H9 (cell line): ENCODE measurements around the gene NEIL1. TPM values are rescaled to one million over a fixed set of nuclear protein-coding genes. Genes with fewer than 3 reads are reported as not detected.

Experiments used
- DNase-seq: peaks from one replicate; pipeline ENCODE4 v3.0.0-alpha.2; 2017
- H2AFZ ChIP-seq: one replicate; pipeline ENCODE4 v1.6.1; 2013; ENCODE audit warnings: mild to moderate bottlenecking, low read length, control low read depth, moderate library complexity
- H2AK5ac ChIP-seq: 2 replicates; pipeline ENCODE4 v1.6.1; 2013; ENCODE audit warnings: low read length, control low read depth, mixed read lengths; ENCODE audit not compliant: insufficient read length
- H2BK120ac ChIP-seq: one replicate; pipeline ENCODE4 v1.6.1; 2013; ENCODE audit warnings: low read depth, mild to moderate bottlenecking, low read length, control low read depth, inconsistent platforms; ENCODE audit not compliant: poor library complexity, severe bottlenecking
- H2BK12ac ChIP-seq: 2 replicates; pipeline ENCODE4 v1.6.1; 2013; ENCODE audit warnings: low read length, control low read depth, mixed read lengths, low read depth; ENCODE audit not compliant: insufficient read length
- H2BK15ac ChIP-seq: 2 replicates; pipeline ENCODE4 v1.6.1; 2013; ENCODE audit warnings: low read depth, low read length, control low read depth
- H2BK20ac ChIP-seq: one replicate; pipeline ENCODE4 v1.6.1; 2013; ENCODE audit warnings: low read depth, mild to moderate bottlenecking, low read length, control low read depth, inconsistent platforms; ENCODE audit not compliant: poor library complexity, severe bottlenecking
- H2BK5ac ChIP-seq: 2 replicates; pipeline ENCODE4 v1.6.1; 2013; ENCODE audit warnings: low read length, control low read depth, mixed read lengths; ENCODE audit not compliant: insufficient read length
- H3K14ac ChIP-seq: 2 replicates; pipeline ENCODE4 v1.6.1; 2013; ENCODE audit warnings: low read length, control low read depth; ENCODE audit not compliant: insufficient read depth
- H3K18ac ChIP-seq: 2 replicates; pipeline ENCODE4 v1.6.1; 2013; ENCODE audit warnings: low read depth, mild to moderate bottlenecking, mixed read lengths, low read length, control low read depth; ENCODE audit not compliant: insufficient read length
- H3K23ac ChIP-seq: 2 replicates; pipeline ENCODE4 v1.6.1; 2013; ENCODE audit warnings: low read length, control low read depth, mixed read lengths, low read depth; ENCODE audit not compliant: insufficient read length
- H3K23me2 ChIP-seq: 2 replicates; pipeline ENCODE4 v1.6.1; 2013; ENCODE audit warnings: low read depth, mild to moderate bottlenecking, mixed read lengths, low read length, control low read depth; ENCODE audit not compliant: insufficient read length, poor library complexity, severe bottlenecking
- H3K27ac ChIP-seq: 2 replicates; pipeline ENCODE4 v1.5.1; 2013; ENCODE audit warnings: low read length, control low read depth, mixed read lengths, low read depth; ENCODE audit not compliant: insufficient read length
- H3K27me3 ChIP-seq: 2 replicates; pipeline ENCODE4 v1.6.1; 2013; ENCODE audit warnings: low read length, control low read depth, inconsistent platforms; ENCODE audit not compliant: insufficient read depth
- H3K4ac ChIP-seq: 2 replicates; pipeline ENCODE4 v1.6.1; 2013; ENCODE audit warnings: low read depth, mild to moderate bottlenecking, control low read depth, inconsistent platforms, low read length, moderate library complexity
- H3K4me1 ChIP-seq: 2 replicates; pipeline ENCODE4 v1.6.1; 2013; ENCODE audit warnings: low read length, control low read depth, inconsistent platforms; ENCODE audit not compliant: insufficient read depth
- H3K4me2 ChIP-seq: 2 replicates; pipeline ENCODE4 v1.6.1; 2013; ENCODE audit warnings: low read length, control low read depth, mixed read lengths; ENCODE audit not compliant: insufficient read length, insufficient read depth
- H3K56ac ChIP-seq: 2 replicates; pipeline ENCODE4 v1.6.1; 2013; ENCODE audit warnings: low read depth, mild to moderate bottlenecking, mixed read lengths, low read length, control low read depth; ENCODE audit not compliant: insufficient read length
- H3K79me1 ChIP-seq: 2 replicates; pipeline ENCODE4 v1.6.1; 2013; ENCODE audit warnings: low read depth, mild to moderate bottlenecking, moderate library complexity, low read length, control low read depth, inconsistent platforms; ENCODE audit not compliant: insufficient read depth, poor library complexity, severe bottlenecking
- H3K79me2 ChIP-seq: 2 replicates; pipeline ENCODE4 v1.6.1; 2013; ENCODE audit warnings: low read length, control low read depth, inconsistent platforms; ENCODE audit not compliant: insufficient read depth
- H3K9ac ChIP-seq: 2 replicates; pipeline ENCODE4 v1.6.1; 2013; ENCODE audit warnings: low read length, control low read depth, mixed read lengths; ENCODE audit not compliant: insufficient read length; ENCODE audit errors: extremely low read depth
- H3K9me3 ChIP-seq: one replicate; pipeline ENCODE4 v1.6.1; 2013; ENCODE audit warnings: low read depth, low read length, inconsistent platforms; ENCODE audit not compliant: control insufficient read depth
- H3T11ph ChIP-seq: one replicate; pipeline ENCODE4 v1.6.1; 2013; ENCODE audit warnings: mild to moderate bottlenecking, low read length, control low read depth, inconsistent platforms
- H4K20me1 ChIP-seq: one replicate; pipeline ENCODE4 v1.6.1; 2013; ENCODE audit not compliant: control insufficient read depth, insufficient read length, insufficient read depth
- H4K5ac ChIP-seq: 2 replicates; pipeline ENCODE4 v1.6.1; 2013; ENCODE audit warnings: low read depth, mild to moderate bottlenecking, mixed read lengths, low read length, control low read depth; ENCODE audit not compliant: insufficient read length
- H4K8ac ChIP-seq: replicated peaks from 2 replicates; pipeline ENCODE4 v1.6.1; 2013; ENCODE audit warnings: low read length, control low read depth, mixed read lengths, low read depth; ENCODE audit not compliant: insufficient read length
- H4K91ac ChIP-seq: 2 replicates; pipeline ENCODE4 v1.6.1; 2013; ENCODE audit warnings: low read depth, mild to moderate bottlenecking, moderate library complexity, mixed read lengths, low read length, control low read depth; ENCODE audit not compliant: insufficient read length
- H3K27ac Mint-ChIP-seq, 3 experiments: 2 replicates in 2 of 3; 3 replicates in 1 of 3; pipeline ENCODE4 v1.8.0; 2020 to 2021; ENCODE audit warnings: mixed read lengths in 3 of 3, mild to moderate bottlenecking in 1 of 3, moderate library complexity in 1 of 3
- H3K27me3 Mint-ChIP-seq: 2 replicates; pipeline ENCODE4 v1.8.0; 2021; ENCODE audit warnings: low read depth, mild to moderate bottlenecking, moderate library complexity, mixed read lengths
- H3K36me3 Mint-ChIP-seq, 3 experiments: 2 replicates in 2 of 3; 3 replicates in 1 of 3; pipeline ENCODE4 v1.8.0; 2020 to 2021; ENCODE audit warnings: low read depth in 3 of 3, mixed read lengths in 3 of 3; ENCODE audit not compliant: insufficient read depth in 1 of 3
- H3K4me1 Mint-ChIP-seq, 2 experiments: 2 replicates each; pipeline ENCODE4 v1.8.0; 2020; ENCODE audit warnings: mixed read lengths in 2 of 2
- H3K4me3 Mint-ChIP-seq, 2 experiments: 2 replicates in 1 of 2; 3 replicates in 1 of 2; pipeline ENCODE4 v1.8.0; 2020 to 2021; ENCODE audit warnings: mild to moderate bottlenecking in 2 of 2, mixed read lengths in 2 of 2, moderate library complexity in 1 of 2
- H3K9me3 Mint-ChIP-seq, 2 experiments: 2 replicates in 1 of 2; 3 replicates in 1 of 2; pipeline ENCODE4 v1.8.0; 2020; ENCODE audit warnings: mild to moderate bottlenecking in 2 of 2, mixed read lengths in 2 of 2, moderate library complexity in 1 of 2
- CTCF ChIP-seq: fragments of 200-600 bp; sonication (generic); conservative IDR thresholded peaks from 3 replicates; pipeline ENCODE4 v1.8.0; 2021; ENCODE audit warnings: antibody characterized with exemption, mild to moderate bottlenecking
- WGBS: extraction: QIAGEN DNeasy Blood & Tissue Kit; methylation state at CpG from one replicate; pipeline ENCODE4 v1.1.7; 2013; ENCODE audit warnings: missing lambda C conversion rate, low lambda C conversion rate, mixed read lengths; ENCODE audit not compliant: insufficient read length; ENCODE audit errors: extremely low coverage; 5-methylcytosine and 5-hydroxymethylcytosine counted together
- total RNA-seq: library from RNA; stranded (reverse); gene quantifications from 2 replicates; pipeline ENCODE4 v1.2.1, GENCODE V29; 2021

The NEIL1 gene
- total RNA-seq, 1 experiment from 2014 or later, result 16.5 TPM

GRCh38 chr15:75328493-75329314 lies 18.1 kb upstream of the NEIL1 start:
- Histone ChIP-seq H3K9ac (no peak overlapping the region), H3K79me2 (no peaks in the 10 kb centered on the region), H3K56ac (no peak overlapping the region), H2BK120ac (no peak overlapping the region), H4K20me1 (no peaks in the 10 kb centered on the region), H2BK12ac (no peak overlapping the region), H3K79me1 (no peaks in the 10 kb centered on the region), H3K27ac (no peak overlapping the region), H2BK15ac (no peak overlapping the region), H3K18ac (no peak overlapping the region), H3T11ph (no peak overlapping the region), H3K14ac (no peak overlapping the region), H3K23ac (no peak overlapping the region), H2BK5ac (no peak overlapping the region), H3K4ac (no peak overlapping the region), H3K23me2 (no peaks in the 10 kb centered on the region), H3K4me1 (no peaks in the 10 kb centered on the region), H2AFZ (no peak overlapping the region), H4K91ac (no peak overlapping the region), H3K27me3 (no peaks in the 10 kb centered on the region), H4K8ac (no peak overlapping the region), H2AK5ac (no peak overlapping the region), H4K5ac (no peak overlapping the region), H2BK20ac (no peak overlapping the region), H3K4me2 (no peak overlapping the region), H3K9me3 (no peaks in the 10 kb centered on the region)
- no peak overlapping the region for H3K4me3 Mint-ChIP-seq
- H3K4me1 Mint-ChIP-seq, result no peaks in the 10 kb centered on the region
- no peaks in the 10 kb centered on the region for H3K9me3 Mint-ChIP-seq
- no peak for TF ChIP-seq CTCF
- no peak for DNase-seq
- no CpG with 5 or more reads among the region's 10 CpGs for WGBS
- H3K27ac Mint-ChIP-seq, result no peak overlapping the region
- no peaks in the 10 kb centered on the region for H3K36me3 Mint-ChIP-seq
- H3K27me3 Mint-ChIP-seq, result peaks cover 6% of the 10 kb centered on the region
